HAP-1 (cell line): Measurements from ENCODE around the gene NT5DC2.

Experiments
- DNase-seq, 2 experiments: peaks; one replicate each; pipeline ENCODE4 v3.0.0-alpha.2; 2016 to 2020; ENCODE audit warnings: low spot score in 2 of 2
- H3K27me3 ChIP-seq: fragments of 250-450 bp; sonication (Bioruptor Pico); 2 replicates; pipeline ENCODE4 v1.5.1; 2020; ENCODE audit warnings: low read depth, mild to moderate bottlenecking, moderate library complexity
- H3K36me3 ChIP-seq: fragments of 250-450 bp; sonication (Bioruptor Pico); replicated peaks from 2 replicates; pipeline ENCODE4 v1.5.1; 2020; ENCODE audit warnings: mild to moderate bottlenecking
- H3K4me1 ChIP-seq: fragments of 250-450 bp; sonication (Bioruptor Pico); 2 replicates; pipeline ENCODE4 v1.5.1; 2020; ENCODE audit warnings: mild to moderate bottlenecking
- H3K4me3 ChIP-seq: fragments of 250-450 bp; sonication (Bioruptor Pico); 2 replicates; pipeline ENCODE4 v1.5.1; 2020; ENCODE audit warnings: mild to moderate bottlenecking, moderate library complexity
- H3K9me3 ChIP-seq: fragments of 250-450 bp; sonication (Bioruptor Pico); 2 replicates; pipeline ENCODE4 v1.5.1; 2020; ENCODE audit warnings: mild to moderate bottlenecking, moderate library complexity
- in situ Hi-C: fragments of 300-500 bp; cut with MboI; formaldehyde crosslinking; loops from 3 replicates; pipeline ENCODE4 v1.14.3; 2020; ENCODE audit warnings: low sequenced_read_pairs, inconsistent platforms, mixed read lengths

The NT5DC2 gene

GRCh38 chr3:52502001-52502400, 31.7 kb downstream of the NT5DC2 start:
- Histone ChIP-seq H3K9me3 (no peaks in the 10 kb centered on the region), H3K4me1 (no peaks in the 10 kb centered on the region), H3K27me3 (no peaks in the 10 kb centered on the region), H3K4me3 (no peak overlapping the region), H3K36me3 (no peaks in the 10 kb centered on the region)
- no peak for DNase-seq
- in situ Hi-C loops, result no loop called here

GRCh38 chr3:52501046-52501445, 32.6 kb downstream of the NT5DC2 start:
- no peak for DNase-seq
- Histone ChIP-seq H3K27me3 (no peaks in the 10 kb centered on the region), H3K4me1 (no peaks in the 10 kb centered on the region), H3K36me3 (no peaks in the 10 kb centered on the region), H3K9me3 (no peaks in the 10 kb centered on the region), H3K4me3 (no peak overlapping the region)
- in situ Hi-C loops, result no loop called here

GRCh38 chr3:52498137-52499054, 35.3 kb downstream of the NT5DC2 start:
- no peaks in the 10 kb centered on the region for H3K9me3 ChIP-seq
- H3K4me1 ChIP-seq, result no peaks in the 10 kb centered on the region
- in situ Hi-C loops, result no loop called here
- no peaks in the 10 kb centered on the region for H3K27me3 ChIP-seq
- no peaks in the 10 kb centered on the region for H3K36me3 ChIP-seq
- no peak for DNase-seq
- no peak overlapping the region for H3K4me3 ChIP-seq

GRCh38 chr3:52495777-52496602, 37.7 kb downstream of the NT5DC2 start:
- H3K9me3 ChIP-seq, result no peaks in the 10 kb centered on the region
- peaks cover 18% of the 10 kb centered on the region for H3K36me3 ChIP-seq
- DNase-seq, result no peak
- H3K4me3 ChIP-seq, result no peak overlapping the region
- in situ Hi-C loops, result no loop called here
- no peaks in the 10 kb centered on the region for H3K4me1 ChIP-seq
- no peaks in the 10 kb centered on the region for H3K27me3 ChIP-seq

GRCh38 chr3:52494886-52495495, 38.7 kb downstream of the NT5DC2 start, which contains the start of gene STAB1:
TSS of gene STAB1 (plus strand) at chr3:52495338. CDS start at chr3:52495414, 76 bp downstream.
- in situ Hi-C loops, result no loop called here
- Histone ChIP-seq H3K4me1 (no peaks in the 10 kb centered on the region), H3K9me3 (no peaks in the 10 kb centered on the region), H3K27me3 (no peaks in the 10 kb centered on the region), H3K36me3 (peaks cover 28% of the 10 kb centered on the region), H3K4me3 (no peak within 1 kb of the TSS)
- DNase-seq, result no peak

- Histone ChIP-seq H3K27me3 (no peaks in the 10 kb centered on the region), H3K36me3 (peaks cover 33% of the 10 kb centered on the region), H3K4me1 (no peaks in the 10 kb centered on the region), H3K9me3 (no peaks in the 10 kb centered on the region), H3K4me3 (no peak overlapping the region)
- in situ Hi-C loops, result no loop called here
- DNase-seq, result no peak
These were observed 39.2 kb downstream of the NT5DC2 start for GRCh38 chr3:52494445-52494844.

GRCh38 chr3:52493232-52494017, 40.2 kb downstream of the NT5DC2 start:
- H3K4me1 ChIP-seq, result no peaks in the 10 kb centered on the region
- DNase-seq, result no peak
- H3K36me3 ChIP-seq, result peaks cover 41% of the 10 kb centered on the region
- in situ Hi-C loops, result no loop called here
- no peak overlapping the region for H3K4me3 ChIP-seq
- no peaks in the 10 kb centered on the region for H3K27me3 ChIP-seq
- H3K9me3 ChIP-seq, result no peaks in the 10 kb centered on the region

GRCh38 chr3:52492059-52492458, 41.6 kb downstream of the NT5DC2 start:
- peaks cover 54% of the 10 kb centered on the region for H3K36me3 ChIP-seq
- no peaks in the 10 kb centered on the region for H3K9me3 ChIP-seq
- DNase-seq, result no peak
- no peak overlapping the region for H3K4me3 ChIP-seq
- H3K27me3 ChIP-seq, result no peaks in the 10 kb centered on the region
- H3K4me1 ChIP-seq, result no peaks in the 10 kb centered on the region
- in situ Hi-C loops, result no loop called here

GRCh38 chr3:52490939-52491526, 42.6 kb downstream of the NT5DC2 start:
- no peak overlapping the region for H3K4me3 ChIP-seq
- H3K9me3 ChIP-seq, result no peaks in the 10 kb centered on the region
- in situ Hi-C loops, result no loop called here
- no peaks in the 10 kb centered on the region for H3K4me1 ChIP-seq
- H3K27me3 ChIP-seq, result no peaks in the 10 kb centered on the region
- no peak for DNase-seq
- H3K36me3 ChIP-seq, result peaks cover 62% of the 10 kb centered on the region

GRCh38 chr3:52490035-52490938, 43.4 kb downstream of the NT5DC2 start:
- in situ Hi-C loops, result no loop called here
- peaks cover 69% of the 10 kb centered on the region for H3K36me3 ChIP-seq
- H3K27me3 ChIP-seq, result no peaks in the 10 kb centered on the region

GRCh38 chr3:52489453-52489852, 44.2 kb downstream of the NT5DC2 start:
- H3K27me3 ChIP-seq, result no peaks in the 10 kb centered on the region
- DNase-seq, result no peak
- no peaks in the 10 kb centered on the region for H3K9me3 ChIP-seq
- peaks cover 72% of the 10 kb centered on the region for H3K36me3 ChIP-seq
- H3K4me3 ChIP-seq, result no peak overlapping the region
- H3K4me1 ChIP-seq, result no peaks in the 10 kb centered on the region
- in situ Hi-C loops, result no loop called here

More at GRCh38 chr3:52490035-52490938, 43.4 kb downstream of the NT5DC2 start:
- DNase-seq, result no peak
- Histone ChIP-seq H3K4me3 (no peak overlapping the region), H3K4me1 (no peaks in the 10 kb centered on the region), H3K9me3 (no peaks in the 10 kb centered on the region)

- Histone ChIP-seq H3K27me3 (no peaks in the 10 kb centered on the region), H3K4me1 (no peaks in the 10 kb centered on the region), H3K9me3 (no peaks in the 10 kb centered on the region), H3K36me3 (peaks cover 72% of the 10 kb centered on the region), H3K4me3 (no peak overlapping the region)
- in situ Hi-C loops, result no loop called here
- DNase-seq, result no peak
These were observed 44.9 kb downstream of the NT5DC2 start for GRCh38 chr3:52488746-52489145.
